Right lobe of liver (tissue), 6 donors: ENCODE results near the gene CATSPERD. TPM values are rescaled to one million over a fixed set of nuclear protein-coding genes. Genes with fewer than 3 reads are reported as not detected.
"Not testable (repeated sequence)": the region's sequence is repeated elsewhere in the genome, so short reads cannot be mapped to it uniquely, and the experiment has no call there.

ENCODE experiments used
- ATAC-seq, 4 donors: fragments of 200-7000 bp; cut with Tn5 transposase; one replicate each; pipeline ENCODE4 v1.9.1; 2020; ENCODE audit warnings: mild to moderate bottlenecking in 4 of 4, moderate library complexity in 4 of 4
- DNase-seq, 3 donors: peaks; one replicate each; pipeline ENCODE4 v3.0.0-alpha.2; 2020
- H3K27ac ChIP-seq, 3 donors: fragments of 200-600 bp; one replicate each; pipeline ENCODE4 v1.8.0; 2022
- H3K27me3 ChIP-seq, 2 donors: fragments of 200-600 bp; one replicate each; pipeline ENCODE4 v1.8.0; 2022
- H3K36me3 ChIP-seq, 4 donors: fragments of 200-600 bp; sonication (generic) in 1 of 4; one replicate each; pipeline versions ENCODE4 v1.5.1 to v1.8.0; 2017 to 2022; ENCODE audit warnings: control low read depth in 1 of 4
- H3K4me1 ChIP-seq, 4 donors: fragments of 200-600 bp; sonication (generic) in 1 of 4; one replicate each; pipeline versions ENCODE4 v1.5.1 to v1.8.0; 2017 to 2022; ENCODE audit warnings: control low read depth in 1 of 4
- H3K4me3 ChIP-seq, 3 donors: fragments of 200-600 bp; one replicate each; pipeline ENCODE4 v1.8.0; 2022
- H3K9me3 ChIP-seq, 4 donors: fragments of 200-600 bp; sonication (generic) in 1 of 4; one replicate each; pipeline versions ENCODE4 v1.5.1 to v1.8.0; 2017 to 2022; ENCODE audit warnings: control low read depth in 1 of 4
- POLR2A ChIP-seq: fragments of 450-650 bp; IDR thresholded peaks from one replicate; pipeline ENCODE4 v1.6.1; 2017; ENCODE audit warnings: antibody characterized with exemption, mild to moderate bottlenecking
- WGBS: methylation state at CpG from one replicate; pipeline ENCODE4 v1.1.6; 2018; ENCODE audit warnings: low coverage, low lambda C conversion rate; ENCODE audit not compliant: insufficient coverage; ENCODE audit errors: missing lambda C conversion rate; 5-methylcytosine and 5-hydroxymethylcytosine counted together
- intact Hi-C, 2 donors: fragments of 100-400 bp; cut with DNase I; formaldehyde crosslinking; loops; one replicate each; pipeline versions ENCODE4 v1.11.2 to v1.14.1; 2022
- total RNA-seq, 6 experiments: library from RNA; depleted of rRNA in 2 of 6; stranded (reverse); fragments of >200 nt in 2 of 6; fragmentation: NEBNext Ultra II Directional in 3 of 6; extraction: Animal tissue kit (Norgen Biotek cat#: 25700) in 3 of 6; gene quantifications; one replicate each; pipeline versions ENCODE4 v1.1.0 to v1.2.4, GENCODE V29; 2016 to 2023
- TF ChIP-seq, protein P1 (sequence below), 4 donors: fragments of 200-600 bp in 3 of 4; fragments of 450-650 bp in 1 of 4; IDR thresholded peaks; one replicate each; pipeline versions ENCODE4 v1.5.1 to v1.8.0; 2016 to 2022; ENCODE audit warnings: antibody characterized with exemption in 4 of 4, mild to moderate bottlenecking in 2 of 4
- donor health status: DM: no; HTN: yes; CAD: no.
- donor health status: DM: no; HTN: no; CAD: no.
- donor health status: DM: no; HTN: no; CAD: no.
- donor health status: DM: no; HTN: yes; CAD: no.
- donor health status: DM: no; HTN: yes; CAD: no.

CATSPERD gene
- total RNA-seq, 6 experiments from 2014 or later, result not detected

DNA sequence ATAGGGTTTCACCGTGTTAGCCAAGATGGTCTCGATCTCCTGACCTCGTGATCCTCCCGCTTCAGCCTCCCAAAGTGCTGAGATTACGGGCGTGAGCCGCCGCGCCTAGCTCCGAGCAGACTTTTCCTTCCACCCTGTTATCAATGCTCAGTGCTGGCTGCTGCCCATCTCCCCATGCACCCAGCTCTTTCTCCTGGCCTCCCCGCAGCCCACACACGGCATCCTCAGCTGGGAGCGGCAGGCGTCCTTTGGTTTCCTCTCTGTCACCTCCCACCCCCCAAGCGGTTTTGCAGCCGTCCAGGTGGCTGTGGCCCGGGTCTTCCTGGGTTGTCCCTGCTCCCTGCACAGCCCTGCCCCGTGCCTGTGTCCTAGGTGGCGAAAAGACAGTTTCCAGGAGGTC lies 52.0 kb downstream of the CATSPERD start:
- Histone ChIP-seq H3K4me3 (no peak overlapping the region), H3K27me3 (no peaks in the 10 kb centered on the region), H3K4me1 (no peaks in the 10 kb centered on the region), H3K9me3 (no peaks in the 10 kb centered on the region), H3K27ac (no peak overlapping the region), H3K36me3 (no peaks in the 10 kb centered on the region)
- no peak for TF ChIP-seq POLR2A
- TF ChIP-seq, protein P1, sequence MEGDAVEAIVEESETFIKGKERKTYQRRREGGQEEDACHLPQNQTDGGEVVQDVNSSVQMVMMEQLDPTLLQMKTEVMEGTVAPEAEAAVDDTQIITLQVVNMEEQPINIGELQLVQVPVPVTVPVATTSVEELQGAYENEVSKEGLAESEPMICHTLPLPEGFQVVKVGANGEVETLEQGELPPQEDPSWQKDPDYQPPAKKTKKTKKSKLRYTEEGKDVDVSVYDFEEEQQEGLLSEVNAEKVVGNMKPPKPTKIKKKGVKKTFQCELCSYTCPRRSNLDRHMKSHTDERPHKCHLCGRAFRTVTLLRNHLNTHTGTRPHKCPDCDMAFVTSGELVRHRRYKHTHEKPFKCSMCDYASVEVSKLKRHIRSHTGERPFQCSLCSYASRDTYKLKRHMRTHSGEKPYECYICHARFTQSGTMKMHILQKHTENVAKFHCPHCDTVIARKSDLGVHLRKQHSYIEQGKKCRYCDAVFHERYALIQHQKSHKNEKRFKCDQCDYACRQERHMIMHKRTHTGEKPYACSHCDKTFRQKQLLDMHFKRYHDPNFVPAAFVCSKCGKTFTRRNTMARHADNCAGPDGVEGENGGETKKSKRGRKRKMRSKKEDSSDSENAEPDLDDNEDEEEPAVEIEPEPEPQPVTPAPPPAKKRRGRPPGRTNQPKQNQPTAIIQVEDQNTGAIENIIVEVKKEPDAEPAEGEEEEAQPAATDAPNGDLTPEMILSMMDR (IDR thresholded peaks at IDR 0.05), result no peak
- intact Hi-C loops, result no loop called here
- WGBS, result 90% methylated on average over 7 of the region's 19 CpGs
- ATAC-seq (no peak), DNase-seq (no peak)

DNA sequence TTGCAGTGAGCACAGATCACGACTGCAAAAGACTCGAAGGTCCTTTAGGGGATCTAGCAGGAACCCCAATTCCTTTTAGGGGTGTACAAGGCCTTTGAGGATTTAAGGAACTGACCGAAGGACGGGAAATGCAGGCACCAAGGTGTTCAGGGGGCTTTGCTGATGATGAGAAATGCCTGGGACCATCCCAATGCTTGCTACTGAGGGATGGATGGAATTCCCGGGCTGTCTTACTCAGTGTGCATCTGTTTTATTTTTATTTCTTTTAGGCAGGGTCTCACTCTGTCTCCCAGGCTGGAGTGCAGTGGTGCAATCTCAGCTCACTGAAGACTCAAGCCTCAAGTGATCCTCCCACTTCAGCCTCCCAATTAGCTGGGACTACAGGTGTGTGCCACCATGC lies 52.8 kb downstream of the CATSPERD start:
- Histone ChIP-seq H3K9me3 (no peaks in the 10 kb centered on the region), H3K27ac (no peak overlapping the region), H3K27me3 (no peaks in the 10 kb centered on the region), H3K4me3 (no peak overlapping the region), H3K36me3 (no peaks in the 10 kb centered on the region), H3K4me1 (no peaks in the 10 kb centered on the region)
- ATAC-seq (no peak), DNase-seq (no peak)
- WGBS, result no CpG with 5 or more reads among the region's 5 CpGs
- intact Hi-C loops, result no loop called here
- TF ChIP-seq, protein P1 (IDR thresholded peaks at IDR 0.05), result no peak
- no peak for TF ChIP-seq POLR2A

DNA sequence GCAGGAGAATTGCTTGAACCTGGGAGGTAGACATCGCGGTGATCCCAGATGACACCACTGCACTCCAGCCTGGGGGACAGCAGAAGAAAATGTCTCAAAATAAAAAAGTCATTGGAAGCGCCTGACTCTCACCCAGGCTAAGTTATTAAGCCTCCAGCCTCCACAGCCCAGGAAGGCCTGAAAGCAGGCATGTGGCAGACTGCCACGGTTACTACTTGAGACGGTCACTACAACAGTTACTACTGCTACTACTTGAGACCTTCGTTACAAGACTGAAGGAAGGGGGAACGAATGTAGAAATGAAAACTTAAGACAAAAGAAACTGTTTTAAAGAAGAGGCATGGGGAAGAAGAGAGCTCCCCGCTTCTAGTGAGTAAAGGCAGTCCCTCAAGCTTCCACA lies 54.5 kb downstream of the CATSPERD start:
- 79% methylated on average over 8 of the region's 8 CpGs for WGBS
- intact Hi-C loops, result no loop called here
- TF ChIP-seq, protein P1 (IDR thresholded peaks at IDR 0.05), result no peak
- TF ChIP-seq POLR2A, result no peak
- no peaks in the 10 kb centered on the region for H3K4me1 ChIP-seq
- DNase-seq, result no peak
- no peak overlapping the region for H3K4me3 ChIP-seq
- H3K27me3 ChIP-seq, result no peaks in the 10 kb centered on the region
- no peaks in the 10 kb centered on the region for H3K9me3 ChIP-seq
- H3K36me3 ChIP-seq, result no peaks in the 10 kb centered on the region
- ATAC-seq, result no peak
- H3K27ac ChIP-seq, result no peak overlapping the region

DNA sequence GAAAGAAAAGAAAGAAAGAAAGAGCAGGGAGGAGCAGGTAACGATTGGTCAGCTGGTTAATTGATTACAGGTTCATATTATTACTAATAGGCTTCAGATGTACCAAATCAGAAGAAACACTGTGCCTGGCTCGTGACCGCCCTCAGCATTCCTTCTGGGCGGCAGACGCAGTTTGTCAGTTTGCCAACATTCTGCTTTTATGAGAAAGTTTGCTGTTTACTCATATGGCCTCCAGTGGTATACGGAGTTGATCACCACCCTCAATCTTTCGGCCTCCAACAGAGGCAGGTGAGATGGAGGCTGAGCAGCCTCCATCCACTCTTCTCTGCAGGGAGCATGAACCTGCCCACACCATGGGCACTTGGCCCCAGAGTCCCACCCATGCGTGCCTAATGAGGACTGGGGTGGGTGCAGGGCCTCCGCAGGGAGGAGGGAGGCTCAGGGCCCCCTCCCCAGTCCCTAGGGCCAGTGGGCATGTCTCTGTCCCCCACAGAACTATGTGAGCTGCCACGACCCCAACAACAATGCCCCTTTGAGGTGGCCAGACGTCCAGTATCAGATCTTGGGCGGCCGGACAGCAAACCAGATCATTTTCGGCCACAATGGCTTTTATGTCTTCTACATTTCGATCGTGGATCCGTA lies 55.4 kb downstream of the CATSPERD start:
- 77% methylated on average over 7 of the region's 17 CpGs for WGBS
- no peak overlapping the region for H3K4me3 ChIP-seq
- H3K36me3 ChIP-seq, result no peaks in the 10 kb centered on the region
- no peaks in the 10 kb centered on the region for H3K27me3 ChIP-seq
- no peak for ATAC-seq
- H3K27ac ChIP-seq, result no peak overlapping the region
- no peaks in the 10 kb centered on the region for H3K4me1 ChIP-seq
- intact Hi-C loops, result no loop called here
- no peak for DNase-seq
- H3K9me3 ChIP-seq, result no peaks in the 10 kb centered on the region
- TF ChIP-seq POLR2A, result no peak

DNA sequence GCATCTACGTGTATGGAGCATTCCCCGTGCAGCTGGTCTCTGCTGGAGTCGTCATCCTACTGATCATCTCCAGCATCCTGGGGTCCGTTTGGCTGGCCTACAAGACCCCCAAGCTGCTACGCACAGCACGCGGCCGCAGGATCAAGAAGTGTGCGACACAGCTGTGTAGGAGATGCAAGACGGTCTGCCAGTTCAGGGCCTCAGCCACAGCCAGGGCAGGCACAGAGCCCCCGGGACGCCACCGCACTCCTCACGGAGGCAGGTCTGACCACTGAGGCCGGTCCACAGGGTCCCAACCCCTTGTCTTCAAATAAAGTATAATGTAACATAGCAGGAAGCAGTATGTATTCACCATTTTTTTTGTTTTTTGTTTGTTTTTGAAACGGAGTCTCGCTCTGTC lies 58.0 kb downstream of the CATSPERD start:
- H3K36me3 ChIP-seq, result no peaks in the 10 kb centered on the region
- DNase-seq, result no peak
- ATAC-seq, result no peak
- 96% methylated on average over 7 of the region's 17 CpGs for WGBS
- no peaks in the 10 kb centered on the region for H3K27me3 ChIP-seq
- intact Hi-C loops, result no loop called here
- no peaks in the 10 kb centered on the region for H3K4me1 ChIP-seq
- TF ChIP-seq, protein P1 (IDR thresholded peaks at IDR 0.05), result no peak
- no peak for TF ChIP-seq POLR2A
- H3K9me3 ChIP-seq, result no peaks in the 10 kb centered on the region
- no peak overlapping the region for H3K27ac ChIP-seq
- no peak overlapping the region for H3K4me3 ChIP-seq

DNA sequence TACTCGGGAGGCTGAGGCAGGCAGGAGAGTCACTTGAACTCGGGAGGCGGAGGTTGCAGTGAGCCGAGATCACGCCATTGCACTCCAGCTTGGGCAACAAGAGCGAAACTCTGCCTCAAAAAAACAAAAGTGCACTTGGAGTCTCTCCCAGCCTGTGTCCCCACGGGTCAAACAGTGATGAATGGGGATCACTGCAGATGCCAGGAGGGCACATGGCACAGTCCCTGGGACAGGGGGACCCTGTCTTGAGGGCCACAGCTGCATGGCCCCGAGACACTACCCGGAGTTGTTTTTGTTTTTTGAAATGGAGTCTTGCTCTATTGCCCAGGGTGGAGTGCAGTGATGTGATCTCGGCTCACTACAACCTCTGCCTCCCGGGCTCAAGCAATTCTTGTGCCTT lies 60.5 kb downstream of the CATSPERD start:
- intact Hi-C loops, H3K4me3 ChIP-seq, DNase-seq, H3K4me1 ChIP-seq, H3K27me3 ChIP-seq, ATAC-seq, H3K27ac ChIP-seq, H3K9me3 ChIP-seq: not testable (repeated sequence)
- WGBS, result no CpG with 5 or more reads among the region's 11 CpGs
- peaks cover 0 to 11% (median 5%) of the 10 kb centered on the region in 4 donors for H3K36me3 ChIP-seq
